ENCODE measurements around the gene NID2. TPM values are rescaled to one million over a fixed set of nuclear protein-coding genes. Genes with fewer than 3 reads are reported as not detected.

The NID2 gene
- total and polyA plus RNA-seq, 10 of the 15 experiments (the other 5 are each of a cell fraction or from before 2014, with no cell fraction given) = 0.04 to 0.49 (median 0.23) TPM; not detected in 3

- TF ChIP-seq ZBTB11 (CRISPR knock-in tag; IDR thresholded peaks at IDR 0.05) (no peak), SIX5 (IDR thresholded peaks at IDR 0.05; ENCODE audit: low read depth, low read length, severe bottlenecking) (no peak), WRNIP1 (IDR thresholded peaks at IDR 0.05; ENCODE audit: borderline replicate concordance, low read depth, low read length) (no peak), SMARCA5 (IDR thresholded peaks at IDR 0.05) (no peak), MYC (IDR thresholded peaks at IDR 0.05; ENCODE audit: insufficient read depth, insufficient read length, insufficient replicate concordance, low read length, severe bottlenecking) (no peak)
These were observed 12.2 kb upstream of the NID2 start (continued) for GRCh38 chr14:52080808-52081755.

DNA sequence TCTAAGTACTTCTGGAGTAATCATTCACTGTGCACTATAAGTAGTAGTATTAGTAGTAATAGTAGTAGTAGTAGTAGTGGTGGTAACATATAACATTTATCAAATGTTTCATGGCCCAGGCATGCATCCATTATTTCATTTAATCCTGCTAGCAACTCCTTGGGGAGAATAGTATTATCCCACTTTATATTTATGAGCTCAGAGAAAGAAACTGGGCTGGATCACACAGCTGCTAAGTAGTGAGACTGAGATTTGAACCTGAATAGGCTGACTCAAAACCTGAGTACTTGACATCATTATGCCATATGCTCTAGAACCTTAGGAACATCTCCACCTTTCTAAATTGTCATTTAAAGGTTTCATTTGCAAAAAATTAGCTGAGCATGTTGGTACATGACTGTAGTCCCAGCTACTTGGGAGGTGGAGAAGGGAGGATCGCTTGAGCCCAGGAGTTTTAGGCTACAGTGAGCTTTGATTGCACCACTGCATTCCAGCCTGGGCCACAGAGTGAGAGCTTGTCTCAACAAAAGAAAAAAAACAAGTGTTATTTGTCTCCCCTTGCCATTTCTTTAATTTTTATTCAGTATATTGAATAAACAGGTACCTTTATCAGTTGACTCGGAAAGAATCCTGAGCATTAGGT lies 11.4 kb upstream of the NID2 start:
- FAIRE-seq (no peak), DNase-seq (ENCODE audit: low read depth, low spot score) (no peak), ATAC-seq (no peak)
- in situ Hi-C loops (cut with MboI) (no loop called here), intact Hi-C loops (cut with micrococcal nuclease; ENCODE audit: unreplicated experiment) (no loop called here)
- no TSS peak for BruUV-seq (replicated peaks)
- Histone ChIP-seq H3K27ac (ENCODE audit: control insufficient read depth, insufficient read depth) (no peak overlapping the region), H3K79me2 (ENCODE audit: control insufficient read depth, insufficient read depth, low read length) (no peaks in the 10 kb centered on the region), H4K20me1 (ENCODE audit: control insufficient read depth, insufficient read depth) (no peaks in the 10 kb centered on the region), H3K9me3 (replicated peaks; ENCODE audit: control insufficient read depth, insufficient read depth, low read length) (no peaks in the 10 kb centered on the region), H3K9ac (ENCODE audit: control insufficient read depth, insufficient read depth, low read length) (no peak overlapping the region), H2AFZ (ENCODE audit: control insufficient read depth, low read depth, low read length) (no peak overlapping the region), H3K4me1 (ENCODE audit: control insufficient read depth, insufficient read depth, low read length) (no peaks in the 10 kb centered on the region), H3K27me3 (replicated peaks in 1 of 2; ENCODE audit: control insufficient read depth in 2 of 2, insufficient read depth in 2 of 2, low read length in 1 of 2) (peaks cover 0 to 1% of the 10 kb centered on the region in 2 experiments; a peak in 2 of 4 replicates), H3K36me3 (ENCODE audit: control insufficient read depth in 2 of 2, insufficient read depth in 2 of 2, low read length in 1 of 2) (no peaks in the 10 kb centered on the region), H3K4me2 (ENCODE audit: control insufficient read depth, insufficient read depth) (no peak overlapping the region), H3K4me3 (no peak overlapping the region)
- ChIA-PET CTCF (interaction anchor here (0.5 to 1.2 kb wide), 2 partner anchors 9 to 803 kb away, joined by 3 to 6 read pairs; no protein-coding TSS in a partner anchor), POLR2A (no interaction called here), SMC1A (ENCODE audit: uncharacterized antibody, unreplicated experiment) (no interaction called here), RAD21 (ENCODE audit: unreplicated experiment) (interaction anchor here (1.0 kb wide), 1 partner anchor 9 kb away, joined by 3 read pairs; no protein-coding TSS in a partner anchor)
- TF ChIP-seq SMAD1 (IDR thresholded peaks at IDR 0.05; ENCODE audit: low read depth, partially characterized antibody) = no peak
- no peak for TF ChIP-seq ZSCAN29 (IDR thresholded peaks at IDR 0.05)
- TF ChIP-seq MXI1 (IDR thresholded peaks at IDR 0.05; ENCODE audit: low read depth, low read length) = no peak
- TF ChIP-seq FOXM1 (IDR thresholded peaks at IDR 0.05; ENCODE audit: low read depth, low read length) = no peak
- no peak for TF ChIP-seq POLR2AphosphoS2 (IDR thresholded peaks at IDR 0.05; ENCODE audit: low read depth, low read length)
- no peak for TF ChIP-seq BMI1 (IDR thresholded peaks at IDR 0.05; ENCODE audit: borderline replicate concordance)
- TF ChIP-seq ZNF274 (IDR thresholded peaks at IDR 0.05; ENCODE audit: insufficient read depth, insufficient read length) = no peak
- TF ChIP-seq KLF5 (IDR thresholded peaks at IDR 0.05; ENCODE audit: partially characterized antibody) = no peak
- WGBS (ENCODE audit: insufficient coverage, insufficient replicate concordance, low lambda C conversion rate, missing lambda C conversion rate) = 36% methylated on average over 2 of the region's 2 CpGs

Data from GM12878 (cell line).